B cell (primary cell): Measurements from ENCODE around the gene IL23A. TPM values are rescaled to one million over a fixed set of nuclear protein-coding genes. Genes with fewer than 3 reads are reported as not detected.

Experiments
- ATAC-seq: fragments of 200-7000 bp; cut with Tn5 transposase; one replicate; pipeline ENCODE4 v1.10.0; 2021; ENCODE audit warnings: low read depth, mild to moderate bottlenecking, moderate number of reproducible peaks, moderate library complexity
- CTCF ChIA-PET: fragments of 350-600 bp; sonication (Branson Sonifier 250); formaldehyde crosslinking; loops from one replicate; lab custom pipeline; 2021; ENCODE audit warnings: antibody characterized with exemption, inconsistent platforms; lab: Charles Lee
- POLR2A ChIA-PET: fragments of 350-600 bp; sonication (Branson Sonifier 250); formaldehyde crosslinking; loops from one replicate; lab custom pipeline; 2021; ENCODE audit warnings: antibody characterized with exemption; lab: Charles Lee
- DNase-seq: peaks from one replicate; pipeline ENCODE4 v3.0.0; 2013
- H2AFZ ChIP-seq: 2 replicates; pipeline ENCODE4 v1.6.1; 2012; ENCODE audit warnings: mild to moderate bottlenecking, low read depth, low read length; ENCODE audit not compliant: insufficient read depth, poor library complexity, severe bottlenecking
- H3K27ac ChIP-seq, 2 donors: 1 replicate in 1 of 2; 2 replicates in 1 of 2; pipeline ENCODE4 v1.5.1; 2012 to 2013; ENCODE audit warnings: low read length in 2 of 2, mild to moderate bottlenecking in 2 of 2, moderate library complexity in 1 of 2
- H3K27me3 ChIP-seq, 4 experiments: fragments of 200-600 bp in 1 of 4; sonication (generic) in 1 of 4; replicated peaks in 1 of 4; 1 replicate in 2 of 4; 2 replicates in 2 of 4; pipeline versions ENCODE4 v1.6.1 to v1.7.0; 2013 to 2016; ENCODE audit warnings: low read length in 3 of 4, mild to moderate bottlenecking in 2 of 4, mixed read lengths in 1 of 4, moderate library complexity in 1 of 4; ENCODE audit not compliant: insufficient read depth in 4 of 4, control insufficient read depth in 3 of 4; ENCODE audit errors: control extremely low read depth in 1 of 4
- H3K36me3 ChIP-seq, 2 experiments: replicated peaks in 1 of 2; 1 replicate in 1 of 2; 2 replicates in 1 of 2; pipeline versions ENCODE4 v1.6.1 to v1.7.1; 2013; ENCODE audit warnings: low read length in 1 of 2; ENCODE audit not compliant: insufficient read depth in 2 of 2, control insufficient read depth in 1 of 2; ENCODE audit errors: control extremely low read depth in 1 of 2, extremely low read depth in 1 of 2
- H3K4me1 ChIP-seq, 2 donors: fragments of 200-600 bp in 1 of 2; sonication (generic) in 1 of 2; 1 replicate in 1 of 2; 2 replicates in 1 of 2; pipeline versions ENCODE4 v1.5.1 to v1.6.1; 2013 to 2017; ENCODE audit warnings: low read length in 2 of 2; ENCODE audit not compliant: control insufficient read depth in 2 of 2, insufficient read depth in 2 of 2
- H3K4me2 ChIP-seq: replicated peaks from 2 replicates; pipeline ENCODE3; 2012; ENCODE audit warnings: mild to moderate bottlenecking, low read depth, low read length; ENCODE audit not compliant: poor library complexity, severe bottlenecking
- H3K4me3 ChIP-seq, 5 experiments: fragments of 200-600 bp in 1 of 5; sonication (generic) in 1 of 5; 1 replicate in 3 of 5; 2 replicates in 2 of 5; pipeline versions ENCODE4 v1.5.1 to v1.7.0; 2011 to 2016; ENCODE audit warnings: low read length in 4 of 5, mild to moderate bottlenecking in 4 of 5, low read depth in 2 of 5, control low read depth in 1 of 5, moderate library complexity in 1 of 5; ENCODE audit not compliant: insufficient read depth in 1 of 5; ENCODE audit errors: control extremely low read depth in 1 of 5, extremely low read depth in 1 of 5
- H3K79me2 ChIP-seq: fragments of 200-600 bp; sonication (generic); one replicate; pipeline ENCODE4 v1.6.0; 2016; ENCODE audit warnings: low read length; ENCODE audit not compliant: control insufficient read depth, insufficient read depth
- H3K9ac ChIP-seq: fragments of 200-600 bp; sonication (generic); 2 replicates; pipeline ENCODE4 v1.6.1; 2017; ENCODE audit warnings: mild to moderate bottlenecking, low read length, moderate library complexity
- H3K9me3 ChIP-seq, 3 donors: one replicate each; pipeline versions ENCODE4 v1.6.1 to v1.7.1; 2013; ENCODE audit warnings: low read length in 2 of 3; ENCODE audit not compliant: control insufficient read depth in 2 of 3, insufficient read depth in 1 of 3; ENCODE audit errors: control extremely low read depth in 1 of 3
- H4K20me1 ChIP-seq: 2 replicates; pipeline ENCODE4 v1.6.0; 2012; ENCODE audit warnings: mild to moderate bottlenecking, low read length; ENCODE audit not compliant: insufficient read depth, control insufficient read depth, poor library complexity, severe bottlenecking
- H3K27ac Mint-ChIP-seq: one replicate; pipeline ENCODE4 v1.8.0; 2021; ENCODE audit warnings: mixed read lengths
- H3K27me3 Mint-ChIP-seq: one replicate; pipeline ENCODE4 v1.8.0; 2021; ENCODE audit warnings: mixed read lengths
- H3K4me1 Mint-ChIP-seq: one replicate; pipeline ENCODE4 v1.8.0; 2021; ENCODE audit warnings: mixed read lengths
- H3K4me3 Mint-ChIP-seq: one replicate; pipeline ENCODE4 v1.8.0; 2021; ENCODE audit warnings: mixed read lengths
- H3K9me3 Mint-ChIP-seq: one replicate; pipeline ENCODE4 v1.8.0; 2022; ENCODE audit warnings: mixed read lengths; ENCODE audit not compliant: insufficient read depth
- CTCF ChIP-seq: fragments of 200-600 bp; IDR thresholded peaks from one replicate; pipeline ENCODE4 v1.8.0; 2022; ENCODE audit warnings: antibody characterized with exemption, mild to moderate bottlenecking
- EZH2 ChIP-seq: IDR thresholded peaks from 2 replicates; pipeline ENCODE4 v1.6.1; 2012; ENCODE audit warnings: borderline replicate concordance, low read depth, mild to moderate bottlenecking, moderate library complexity, low read length; ENCODE audit not compliant: insufficient read depth, poor library complexity, severe bottlenecking
- WGBS: methylation state at CpG from one replicate; pipeline ENCODE4 v1.1.5; 2013; ENCODE audit warnings: missing lambda C conversion rate; ENCODE audit not compliant: insufficient coverage; 5-methylcytosine and 5-hydroxymethylcytosine counted together
- intact Hi-C: fragments of 100-400 bp; cut with micrococcal nuclease; formaldehyde crosslinking; loops from one replicate; pipeline ENCODE4 v1.10.0; 2022
- polyA plus RNA-seq: library from polyadenylated mRNA; depleted of rRNA; stranded (reverse); fragments of >200 nt; gene quantifications from 2 replicates; pipeline ENCODE4 v1.2.3, GENCODE V29; 2012
- total RNA-seq, 2 donors: library from RNA; stranded (reverse); fragments of 120-200 nt in 1 of 2; gene quantifications; 1 replicate in 1 of 2; 2 replicates in 1 of 2; pipeline versions ENCODE4 v1.2.3 to v1.2.4, GENCODE V29; 2013 to 2022

IL23A gene
- total and polyA plus RNA-seq, 2 donors (not counting 1 experiment from before 2014, with no cell fraction given) = 20.5 to 32.6 TPM

- Mint-ChIP-seq H3K27ac (peak overlapping the region; percentile 97), H3K27me3 (no peaks in the 10 kb centered on the region), H3K4me3 (peak overlapping the region; percentile 98), H3K4me1 (peaks cover 58% of the 10 kb centered on the region), H3K9me3 (no peaks in the 10 kb centered on the region)
- ChIA-PET POLR2A (interaction anchor here (0.9 to 1.2 kb wide), 3 partner anchors 39 to 110 kb away, joined by 3 to 5 read pairs (median 4); partner anchors contain the start of genes IL23A and SMARCC2), CTCF (interaction anchor here (0.8 to 1.1 kb wide), 3 partner anchors 11 to 180 kb away, joined by 4 to 9 read pairs (median 4); partner anchors contain the start of gene STAT2)
- no peaks in the 10 kb centered on the region for H3K27me3 ChIP-seq
- WGBS = 1% methylated on average over 10 of the region's 10 CpGs
- H3K9me3 ChIP-seq = no peaks in the 10 kb centered on the region
- peaks cover 51 to 61% of the 10 kb centered on the region in 2 donors for H3K4me1 ChIP-seq
- peak overlapping the region; percentile 81 for H3K9ac ChIP-seq
- peak overlapping the region; percentile 92 to 95 for H3K27ac ChIP-seq
- DNase-seq (no peak), ATAC-seq (no peak)
- H3K79me2 ChIP-seq = peaks cover 75% of the 10 kb centered on the region
- H3K4me2 ChIP-seq = peak overlapping the region; percentile 93
- peaks cover 0 to 4% of the 10 kb centered on the region in 2 experiments for H3K36me3 ChIP-seq
- H3K4me3 ChIP-seq = peak overlapping the region; percentile 78 to 91 (median 83)
- intact Hi-C loops = no loop called here
- peak overlapping the region; percentile 97 for H2AFZ ChIP-seq
- peaks cover 31% of the 10 kb centered on the region for H4K20me1 ChIP-seq
- TF ChIP-seq EZH2 (no peak), CTCF (no peak)
Observed at GRCh38 chr12:56299308-56299852, 39.3 kb upstream of the IL23A start.
